GM12878 (cell line): ENCODE data around the gene PDZRN4. TPM values are rescaled to one million over a fixed set of nuclear protein-coding genes. Genes with fewer than 3 reads are reported as not detected.

ENCODE experiments used
- FOS ChIP-seq: IDR thresholded peaks from 3 replicates; pipeline ENCODE4 v1.6.1; 2011; ENCODE audit warnings: borderline replicate concordance; ENCODE audit not compliant: insufficient read length; ENCODE audit errors: extremely low read depth
- IRF3 ChIP-seq: fragments of 450-650 bp; IDR thresholded peaks from 2 replicates; pipeline ENCODE4 v1.6.1; 2014; ENCODE audit warnings: mild to moderate bottlenecking
- MYB ChIP-seq: fragments of 150-350 bp; IDR thresholded peaks from 2 replicates; pipeline ENCODE4 v1.6.1; 2014; ENCODE audit warnings: mild to moderate bottlenecking, low read depth, low read length, borderline replicate concordance
- PAX5 ChIP-seq: IDR thresholded peaks from 2 replicates; pipeline ENCODE4 v1.6.1; 2011; ENCODE audit warnings: low read depth, low read length, borderline replicate concordance
- SMAD1 ChIP-seq: fragments of 450-650 bp; IDR thresholded peaks from 2 replicates; pipeline ENCODE4 v1.6.1; 2018; ENCODE audit warnings: mild to moderate bottlenecking, low read depth; ENCODE audit not compliant: partially characterized antibody
- SMAD5 ChIP-seq: IDR thresholded peaks from 2 replicates; pipeline ENCODE4 v1.6.1; 2016; ENCODE audit warnings: antibody characterized with exemption, low read depth
- SUZ12 ChIP-seq: fragments of 200-600 bp; sonication (generic); IDR thresholded peaks from one replicate; pipeline ENCODE4 v1.6.1; 2018; ENCODE audit warnings: antibody characterized with exemption, mild to moderate bottlenecking; ENCODE audit not compliant: unreplicated experiment
- ZBTB11 ChIP-seq: fragments of 450-650 bp; formaldehyde crosslinking; IDR thresholded peaks from 2 replicates; pipeline ENCODE4 v1.5.0; 2022; ENCODE audit warnings: mild to moderate bottlenecking, missing genetic modification characterization
- ZNF207 ChIP-seq: fragments of 450-650 bp; IDR thresholded peaks from 2 replicates; pipeline ENCODE4 v1.6.1; 2014; ENCODE audit warnings: antibody characterized with exemption, mild to moderate bottlenecking, borderline replicate concordance
- polyA plus RNA-seq, 11 experiments: library from polyadenylated mRNA; depleted of rRNA in 4 of 11; unstranded in 6 of 11; stranded (reverse) in 5 of 11; fragments of >200 nt; fragmentation: Nextera tagmentation in 4 of 11; fragmentation: Illumina TruSeq in 1 of 11; extraction: Ambion mirVana in 4 of 11; extraction: Trizol in 1 of 11; gene quantifications; 1 replicate in 1 of 11; 2 replicates in 10 of 11; pipeline versions ENCODE4 v1.2.1 to v1.2.3, GENCODE V29; 2011 to 2016; ENCODE audit warnings: inconsistent platforms in 2 of 11, missing spikeins in 2 of 11, low read depth in 1 of 11
- total RNA-seq, 4 experiments: library from RNA; depleted of rRNA in 3 of 4; stranded (reverse); fragments of >200 nt in 3 of 4; fragmentation: Illumina TruSeq in 1 of 4; extraction: Trizol in 1 of 4; gene quantifications; 2 replicates each; pipeline versions ENCODE4 v1.2.1 to v1.2.3, GENCODE V29; 2013 to 2021
- TF ChIP-seq, protein P1 (sequence below): fragments of 450-650 bp; IDR thresholded peaks from 2 replicates; pipeline ENCODE4 v1.6.1; 2017; ENCODE audit warnings: mild to moderate bottlenecking, moderate library complexity
- TF ChIP-seq, protein P2 (sequence below): fragments of 450-650 bp; IDR thresholded peaks from 2 replicates; pipeline ENCODE4 v1.6.1; 2017; ENCODE audit warnings: mild to moderate bottlenecking, moderate library complexity

The PDZRN4 gene
- total and polyA plus RNA-seq, 10 of the 15 experiments (the other 5 are each of a cell fraction or from before 2014, with no cell fraction given), result 0.03 TPM; not detected in 9

GRCh38 chr12:41589878-41590277 lies 401.8 kb downstream of the PDZRN4 start (continued):
- TF ChIP-seq ZBTB11 (CRISPR knock-in tag), result no peak
- no peak for TF ChIP-seq PAX5
- TF ChIP-seq, protein P1, sequence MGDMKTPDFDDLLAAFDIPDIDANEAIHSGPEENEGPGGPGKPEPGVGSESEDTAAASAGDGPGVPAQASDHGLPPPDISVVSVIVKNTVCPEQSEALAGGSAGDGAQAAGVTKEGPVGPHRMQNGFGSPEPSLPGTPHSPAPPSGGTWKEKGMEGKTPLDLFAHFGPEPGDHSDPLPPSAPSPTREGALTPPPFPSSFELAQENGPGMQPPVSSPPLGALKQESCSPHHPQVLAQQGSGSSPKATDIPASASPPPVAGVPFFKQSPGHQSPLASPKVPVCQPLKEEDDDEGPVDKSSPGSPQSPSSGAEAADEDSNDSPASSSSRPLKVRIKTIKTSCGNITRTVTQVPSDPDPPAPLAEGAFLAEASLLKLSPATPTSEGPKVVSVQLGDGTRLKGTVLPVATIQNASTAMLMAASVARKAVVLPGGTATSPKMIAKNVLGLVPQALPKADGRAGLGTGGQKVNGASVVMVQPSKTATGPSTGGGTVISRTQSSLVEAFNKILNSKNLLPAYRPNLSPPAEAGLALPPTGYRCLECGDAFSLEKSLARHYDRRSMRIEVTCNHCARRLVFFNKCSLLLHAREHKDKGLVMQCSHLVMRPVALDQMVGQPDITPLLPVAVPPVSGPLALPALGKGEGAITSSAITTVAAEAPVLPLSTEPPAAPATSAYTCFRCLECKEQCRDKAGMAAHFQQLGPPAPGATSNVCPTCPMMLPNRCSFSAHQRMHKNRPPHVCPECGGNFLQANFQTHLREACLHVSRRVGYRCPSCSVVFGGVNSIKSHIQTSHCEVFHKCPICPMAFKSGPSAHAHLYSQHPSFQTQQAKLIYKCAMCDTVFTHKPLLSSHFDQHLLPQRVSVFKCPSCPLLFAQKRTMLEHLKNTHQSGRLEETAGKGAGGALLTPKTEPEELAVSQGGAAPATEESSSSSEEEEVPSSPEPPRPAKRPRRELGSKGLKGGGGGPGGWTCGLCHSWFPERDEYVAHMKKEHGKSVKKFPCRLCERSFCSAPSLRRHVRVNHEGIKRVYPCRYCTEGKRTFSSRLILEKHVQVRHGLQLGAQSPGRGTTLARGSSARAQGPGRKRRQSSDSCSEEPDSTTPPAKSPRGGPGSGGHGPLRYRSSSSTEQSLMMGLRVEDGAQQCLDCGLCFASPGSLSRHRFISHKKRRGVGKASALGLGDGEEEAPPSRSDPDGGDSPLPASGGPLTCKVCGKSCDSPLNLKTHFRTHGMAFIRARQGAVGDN, result no peak
- no peak for TF ChIP-seq ZNF207
- TF ChIP-seq IRF3, result no peak
- TF ChIP-seq MYB, result no peak
- no peak for TF ChIP-seq FOS
- TF ChIP-seq SMAD5, result no peak
- TF ChIP-seq, protein P2, sequence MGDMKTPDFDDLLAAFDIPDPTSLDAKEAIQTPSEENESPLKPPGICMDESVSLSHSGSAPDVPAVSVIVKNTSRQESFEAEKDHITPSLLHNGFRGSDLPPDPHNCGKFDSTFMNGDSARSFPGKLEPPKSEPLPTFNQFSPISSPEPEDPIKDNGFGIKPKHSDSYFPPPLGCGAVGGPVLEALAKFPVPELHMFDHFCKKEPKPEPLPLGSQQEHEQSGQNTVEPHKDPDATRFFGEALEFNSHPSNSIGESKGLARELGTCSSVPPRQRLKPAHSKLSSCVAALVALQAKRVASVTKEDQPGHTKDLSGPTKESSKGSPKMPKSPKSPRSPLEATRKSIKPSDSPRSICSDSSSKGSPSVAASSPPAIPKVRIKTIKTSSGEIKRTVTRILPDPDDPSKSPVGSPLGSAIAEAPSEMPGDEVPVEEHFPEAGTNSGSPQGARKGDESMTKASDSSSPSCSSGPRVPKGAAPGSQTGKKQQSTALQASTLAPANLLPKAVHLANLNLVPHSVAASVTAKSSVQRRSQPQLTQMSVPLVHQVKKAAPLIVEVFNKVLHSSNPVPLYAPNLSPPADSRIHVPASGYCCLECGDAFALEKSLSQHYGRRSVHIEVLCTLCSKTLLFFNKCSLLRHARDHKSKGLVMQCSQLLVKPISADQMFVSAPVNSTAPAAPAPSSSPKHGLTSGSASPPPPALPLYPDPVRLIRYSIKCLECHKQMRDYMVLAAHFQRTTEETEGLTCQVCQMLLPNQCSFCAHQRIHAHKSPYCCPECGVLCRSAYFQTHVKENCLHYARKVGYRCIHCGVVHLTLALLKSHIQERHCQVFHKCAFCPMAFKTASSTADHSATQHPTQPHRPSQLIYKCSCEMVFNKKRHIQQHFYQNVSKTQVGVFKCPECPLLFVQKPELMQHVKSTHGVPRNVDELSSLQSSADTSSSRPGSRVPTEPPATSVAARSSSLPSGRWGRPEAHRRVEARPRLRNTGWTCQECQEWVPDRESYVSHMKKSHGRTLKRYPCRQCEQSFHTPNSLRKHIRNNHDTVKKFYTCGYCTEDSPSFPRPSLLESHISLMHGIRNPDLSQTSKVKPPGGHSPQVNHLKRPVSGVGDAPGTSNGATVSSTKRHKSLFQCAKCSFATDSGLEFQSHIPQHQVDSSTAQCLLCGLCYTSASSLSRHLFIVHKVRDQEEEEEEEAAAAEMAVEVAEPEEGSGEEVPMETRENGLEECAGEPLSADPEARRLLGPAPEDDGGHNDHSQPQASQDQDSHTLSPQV, result no peak
- no peak for TF ChIP-seq SUZ12
- TF ChIP-seq SMAD1, result no peak
